NCI-H460 (cell line): ENCODE results near the gene SDCCAG8. TPM values are rescaled to one million over a fixed set of nuclear protein-coding genes. Genes with fewer than 3 reads are reported as not detected.

Source experiments
- DNase-seq: peaks from one replicate; pipeline ENCODE4 v3.0.0-alpha.2; 2016; ENCODE audit warnings: low read depth; ENCODE audit errors: extremely low read depth
- total RNA-seq: library from RNA; depleted of rRNA; stranded (reverse); fragments of >200 nt; shearing (Covaris generic); gene quantifications from 2 replicates; pipeline ENCODE4 v1.2.3, GENCODE V29; 2014

SDCCAG8 gene
- total RNA-seq, 1 experiment from 2014 or later: 30.1 TPM

GRCh38 chr1:243280571-243281129, 24.8 kb downstream of the SDCCAG8 start:
- DNase-seq: no peak

DNA sequence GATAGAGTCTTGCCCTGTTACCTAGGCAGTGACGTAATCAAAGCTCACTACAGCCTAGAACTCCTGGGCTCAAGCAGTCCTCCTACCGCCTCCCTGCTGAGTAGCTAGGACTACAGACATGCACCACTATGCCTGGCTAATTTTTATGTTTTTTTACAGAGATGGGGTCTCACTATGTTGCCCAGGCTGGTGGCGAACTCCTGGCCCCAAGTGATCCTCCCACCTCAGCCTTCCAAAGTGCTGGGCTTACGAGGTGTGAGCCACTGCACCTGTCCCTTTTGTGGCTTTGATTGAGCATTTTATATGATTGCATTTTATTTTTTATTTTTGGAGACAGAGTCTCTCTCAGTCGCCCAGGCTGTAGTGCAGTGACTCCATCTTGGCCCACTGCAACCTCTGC, 25.8 kb downstream of the SDCCAG8 start:
- no peak for DNase-seq

DNA sequence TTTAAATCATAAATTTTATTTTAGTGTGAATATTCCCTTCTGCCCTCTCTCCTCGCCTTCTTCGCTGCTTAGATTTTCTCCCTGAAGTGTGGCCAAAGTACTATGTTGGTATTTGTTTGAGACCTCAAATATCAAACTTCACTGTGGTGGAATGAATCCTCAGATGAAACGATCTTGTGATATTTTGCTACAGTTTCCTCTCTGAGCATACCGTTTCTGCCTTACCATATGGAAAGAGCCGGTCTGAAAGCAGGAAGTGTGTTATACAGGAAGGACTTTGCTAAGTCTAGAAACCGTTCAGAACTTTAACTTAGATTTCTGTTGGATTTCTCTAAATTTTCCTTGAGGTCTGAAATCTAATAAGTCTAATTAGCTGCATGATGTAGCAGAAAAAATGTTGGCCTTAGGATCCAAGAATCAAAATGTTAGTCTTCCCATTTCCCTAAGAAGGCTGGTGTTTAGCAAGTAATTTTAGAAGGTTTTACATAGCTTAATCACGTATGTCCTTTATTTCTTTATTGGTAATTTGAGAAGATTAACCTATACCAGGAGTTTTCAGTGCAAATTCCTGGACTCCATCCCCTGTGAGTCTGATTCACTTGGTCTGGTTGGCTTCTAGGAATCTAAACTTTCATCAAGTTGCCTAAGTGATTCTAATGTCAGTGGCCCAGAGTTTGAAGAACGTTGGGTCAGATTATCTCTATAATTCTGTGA, 30.7 kb downstream of the SDCCAG8 start:
- no peak for DNase-seq

GRCh38 chr1:243287123-243287460, 31.3 kb downstream of the SDCCAG8 start:
- no peak for DNase-seq

GRCh38 chr1:243287652-243288051, 31.8 kb downstream of the SDCCAG8 start:
- peak; percentile 54 for DNase-seq

GRCh38 chr1:243288062-243288461, 32.2 kb downstream of the SDCCAG8 start:
- no peak for DNase-seq

- DNase-seq: no peak
Observed at GRCh38 chr1:243291292-243291691, 35.5 kb downstream of the SDCCAG8 start.

DNA sequence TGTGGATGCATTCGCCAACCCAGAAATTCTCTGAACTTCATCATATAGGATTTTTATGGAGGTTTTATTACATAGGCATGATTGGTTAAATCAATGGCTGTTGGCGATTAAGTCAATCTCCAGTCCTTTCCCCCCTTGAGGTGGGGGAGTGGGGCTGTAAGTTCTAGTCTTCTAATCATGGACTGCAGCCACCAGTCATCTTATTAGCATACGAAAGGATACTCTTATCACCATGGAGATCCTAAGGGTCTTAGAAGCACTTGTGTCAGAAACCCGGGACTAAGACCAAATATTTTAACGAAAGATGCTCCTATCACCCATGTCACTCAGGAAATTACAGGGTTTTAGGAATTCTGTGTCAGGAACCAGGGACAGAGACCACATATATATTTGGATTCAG, 36.3 kb downstream of the SDCCAG8 start:
- DNase-seq: no peak

DNA sequence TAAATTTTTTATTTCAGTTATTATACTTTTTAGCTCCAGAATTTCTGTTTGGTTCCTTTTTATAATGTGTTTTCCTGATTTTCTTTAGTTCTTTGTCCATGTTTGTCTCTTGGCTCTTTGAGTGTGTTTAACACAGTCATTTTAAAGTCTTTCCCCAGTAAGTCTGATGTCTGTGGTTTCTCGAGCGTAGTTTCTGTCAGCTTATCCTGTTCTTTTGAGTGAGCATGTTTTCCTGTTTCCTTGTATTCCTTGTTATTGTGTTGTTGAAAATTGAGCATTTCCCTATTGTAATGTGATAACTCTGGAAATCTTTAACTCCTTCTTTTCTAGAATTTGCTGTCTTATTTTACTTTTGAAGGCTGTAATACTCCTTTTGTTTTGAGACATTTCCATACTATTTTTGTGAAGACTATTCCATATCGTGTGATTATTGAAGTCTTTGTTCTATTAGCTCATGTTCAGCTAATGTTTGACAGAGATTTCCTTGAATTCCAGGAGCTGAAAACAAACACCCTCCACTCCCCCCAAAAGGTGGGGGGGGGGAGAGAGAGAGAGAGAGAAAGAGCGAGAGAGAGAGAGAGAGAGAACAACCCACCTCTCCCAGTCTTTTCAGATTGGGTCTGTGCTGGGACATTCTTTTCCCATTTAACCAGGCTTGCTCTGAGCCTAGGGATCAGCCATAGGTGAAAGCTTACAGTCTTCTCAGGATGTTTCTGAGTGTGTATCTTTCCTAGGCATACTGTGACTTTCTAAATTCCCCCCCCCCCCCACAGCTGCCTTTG, 38.3 kb downstream of the SDCCAG8 start:
- DNase-seq: no peak

- peak; percentile 9 for DNase-seq
Observed at GRCh38 chr1:243294723-243295121, 38.9 kb downstream of the SDCCAG8 start.

GRCh38 chr1:243299069-243299468, 43.2 kb downstream of the SDCCAG8 start:
- DNase-seq: no peak

DNA sequence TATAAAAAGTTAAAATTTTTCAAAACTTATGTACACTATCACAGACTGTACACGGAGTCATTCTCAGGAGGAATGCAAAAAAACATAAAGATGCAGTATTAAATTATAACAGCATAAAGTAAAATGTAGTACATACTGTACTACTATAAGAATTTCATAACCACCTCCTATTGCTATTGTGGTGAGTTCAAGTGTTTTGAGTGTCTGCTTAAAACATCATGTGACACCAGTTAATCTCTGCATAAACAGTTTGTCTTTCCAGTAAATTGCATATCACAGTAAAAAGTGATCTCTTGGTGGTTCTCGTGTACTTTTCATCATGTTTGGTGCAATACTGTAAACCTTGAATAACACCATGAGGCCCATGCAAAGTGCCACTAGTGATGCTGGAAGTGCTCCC, 45.2 kb downstream of the SDCCAG8 start:
- DNase-seq: no peak

DNA sequence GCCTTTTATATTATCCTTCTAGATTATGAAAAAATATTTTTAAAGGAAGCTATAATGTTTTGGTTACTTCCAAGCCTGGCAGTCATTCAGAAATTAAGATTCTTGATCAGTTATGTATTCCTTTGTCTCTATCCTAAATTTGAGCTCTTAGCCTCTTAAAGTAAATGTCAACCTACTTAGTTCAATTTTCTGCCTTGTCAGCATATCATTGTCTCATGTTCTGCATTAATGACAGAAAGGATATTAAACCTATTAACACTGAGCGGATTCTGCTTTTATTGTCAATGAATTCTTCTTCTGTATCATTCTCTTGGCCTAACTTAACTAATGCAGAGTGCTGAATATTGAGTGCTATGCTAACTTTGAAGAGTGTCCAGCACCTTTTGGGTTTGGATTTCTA, 56.0 kb downstream of the SDCCAG8 start:
- no peak for DNase-seq

- no peak for DNase-seq
Observed at GRCh38 chr1:243312952-243313634, 57.3 kb downstream of the SDCCAG8 start.

- no peak for DNase-seq
Observed at GRCh38 chr1:243313635-243314536, 58.0 kb downstream of the SDCCAG8 start.

DNA sequence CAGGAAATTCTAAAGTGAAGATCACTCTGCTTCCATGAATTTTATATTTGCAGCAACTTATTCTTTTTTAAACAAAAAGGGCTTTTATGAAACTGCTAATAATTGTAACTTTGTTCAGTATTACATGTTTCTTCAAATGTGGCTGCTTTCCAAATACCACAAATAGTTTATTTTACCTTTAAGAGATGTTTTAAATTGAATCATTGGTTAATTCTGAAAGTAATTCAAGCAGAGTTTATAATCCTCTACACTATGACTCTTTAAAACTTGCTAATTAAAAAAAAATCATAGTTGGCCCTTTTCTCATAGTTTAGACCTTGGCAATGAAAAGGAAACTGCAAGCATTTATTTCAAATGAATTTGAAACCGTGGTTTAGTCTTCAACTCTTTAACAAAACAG, 59.6 kb downstream of the SDCCAG8 start:
- DNase-seq: no peak

- no peak for DNase-seq
Observed at GRCh38 chr1:243315893-243316292, 60.1 kb downstream of the SDCCAG8 start.

DNA sequence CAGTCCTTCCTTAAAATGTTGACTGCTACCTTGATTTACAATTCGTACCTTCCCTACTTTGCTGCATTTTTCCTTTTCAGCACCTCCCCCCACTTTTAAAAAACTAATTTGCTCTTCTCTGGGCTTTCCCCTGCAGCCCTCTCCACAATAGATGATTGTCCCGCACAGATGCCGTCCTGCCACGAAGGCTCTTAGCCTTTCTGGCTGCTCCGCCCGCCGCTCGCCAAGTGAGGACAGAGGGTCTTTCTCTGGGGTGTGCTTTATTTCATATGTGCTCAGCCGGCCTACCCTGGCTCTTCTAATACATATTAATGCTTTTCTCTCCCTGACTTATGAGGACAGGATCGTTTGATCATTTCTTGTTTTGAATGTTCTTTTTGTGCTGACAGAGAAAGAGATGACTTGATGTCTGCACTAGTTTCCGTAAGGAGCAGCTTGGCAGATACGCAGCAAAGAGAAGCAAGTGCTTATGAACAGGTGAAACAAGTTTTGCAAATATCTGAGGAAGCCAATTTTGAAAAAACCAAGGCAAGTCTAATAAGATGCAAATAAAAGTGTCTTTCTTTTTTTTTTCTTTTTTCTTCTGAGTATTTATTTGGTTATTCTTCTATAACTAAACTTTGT, 60.6 kb downstream of the SDCCAG8 start:
- DNase-seq: no peak

DNA sequence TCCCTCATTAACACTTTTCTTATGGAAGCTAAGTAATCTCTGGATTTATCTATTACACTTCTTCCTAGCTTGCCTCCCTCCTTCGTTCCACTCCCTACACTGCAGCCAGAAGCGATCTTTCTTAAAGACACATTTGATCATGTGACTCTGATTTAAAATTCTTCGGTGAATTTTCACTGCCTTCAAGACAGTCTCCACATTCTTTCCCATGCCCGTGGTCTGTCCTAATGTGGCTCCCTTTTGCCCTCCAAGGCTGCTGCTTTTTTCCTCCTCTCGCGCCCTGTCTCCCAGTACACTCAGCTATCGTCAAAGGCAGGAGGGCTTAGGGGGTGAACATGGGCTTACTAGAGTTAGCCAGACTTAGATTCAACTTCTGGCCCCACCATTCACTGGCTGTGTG, 64.4 kb downstream of the SDCCAG8 start:
- DNase-seq: no peak

GRCh38 chr1:243322326-243322725, 66.5 kb downstream of the SDCCAG8 start:
- no peak for DNase-seq
